ENCODE data around the gene ZNF692.
A peak's percentile ranks its signal among the peaks of the same experiment; 100 is the strongest.
"Not testable (repeated sequence)": the region's sequence is repeated elsewhere in the genome, so short reads cannot be mapped to it uniquely, and the experiment has no call there.

Gene ZNF692

DNA sequence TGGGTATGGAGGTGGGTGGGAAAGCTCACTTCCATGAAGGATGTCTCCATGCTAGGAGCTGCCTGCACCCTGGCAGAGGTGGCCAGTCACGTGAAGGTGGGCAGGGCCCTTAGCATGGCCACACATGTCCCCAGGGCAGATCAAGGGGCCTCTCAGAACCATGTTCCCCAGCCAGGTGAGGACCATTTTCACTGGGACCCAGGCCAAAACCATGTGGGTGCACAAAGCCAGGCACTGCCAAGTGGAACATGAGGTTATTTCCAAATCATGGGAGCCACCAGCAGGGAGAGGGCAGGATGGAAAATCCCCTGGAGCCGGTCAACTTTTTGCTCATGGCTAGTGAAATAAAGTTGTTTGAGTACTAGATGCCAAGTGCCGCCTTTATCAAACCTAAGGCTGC, 9.7 kb downstream of the ZNF692 start:
- DNase-seq (ENCODE audit: low spot score): no peak

DNA sequence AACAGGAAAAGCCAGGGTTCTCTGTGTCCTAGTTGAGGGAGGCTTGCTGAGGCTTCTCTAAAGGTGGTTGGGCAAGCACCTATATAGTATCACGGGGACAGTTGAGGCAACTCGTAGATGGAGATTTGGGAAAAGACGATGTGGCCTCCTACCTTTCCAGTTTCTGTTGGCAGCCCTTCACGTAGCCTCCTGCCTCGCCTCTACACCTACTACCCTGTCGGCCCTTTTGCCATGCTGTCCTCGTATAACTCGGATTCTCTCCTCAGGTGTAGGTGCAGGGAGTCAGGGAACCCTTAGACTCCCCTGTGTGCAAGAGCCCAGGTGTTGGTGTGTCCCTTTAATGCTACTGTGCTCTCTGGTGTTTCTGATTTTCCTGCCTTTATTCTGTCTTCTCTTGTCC, 10.3 kb downstream of the ZNF692 start:
- DNase-seq (ENCODE audit: low spot score): no peak

DNA sequence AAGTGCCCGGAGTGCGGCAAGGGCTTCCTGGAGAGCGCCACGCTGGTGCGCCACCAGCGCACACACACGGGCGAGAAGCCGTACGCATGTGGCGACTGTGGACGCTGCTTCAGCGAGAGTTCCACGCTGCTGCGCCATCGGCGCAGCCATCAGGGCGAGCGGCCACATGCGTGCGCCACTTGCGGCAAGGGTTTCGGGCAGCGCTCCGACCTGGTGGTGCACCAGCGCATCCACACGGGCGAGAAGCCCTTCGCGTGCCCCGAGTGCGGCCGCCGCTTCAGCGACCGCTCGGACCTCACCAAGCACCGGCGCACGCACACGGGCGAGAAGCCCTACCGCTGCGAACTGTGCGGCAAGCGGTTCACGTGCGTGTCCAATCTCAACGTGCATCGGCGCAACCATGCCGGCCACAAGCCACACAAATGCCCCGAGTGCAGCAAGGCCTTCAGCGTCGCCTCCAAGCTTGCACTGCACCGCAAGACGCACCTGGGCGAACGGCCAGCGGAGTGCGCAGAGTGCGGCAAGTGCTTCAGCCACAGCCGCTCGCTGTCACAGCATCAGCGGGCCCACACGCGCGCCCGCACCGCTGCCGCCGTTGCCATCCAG, 10.8 kb downstream of the ZNF692 start:
- DNase-seq (ENCODE audit: low spot score): no peak

DNA sequence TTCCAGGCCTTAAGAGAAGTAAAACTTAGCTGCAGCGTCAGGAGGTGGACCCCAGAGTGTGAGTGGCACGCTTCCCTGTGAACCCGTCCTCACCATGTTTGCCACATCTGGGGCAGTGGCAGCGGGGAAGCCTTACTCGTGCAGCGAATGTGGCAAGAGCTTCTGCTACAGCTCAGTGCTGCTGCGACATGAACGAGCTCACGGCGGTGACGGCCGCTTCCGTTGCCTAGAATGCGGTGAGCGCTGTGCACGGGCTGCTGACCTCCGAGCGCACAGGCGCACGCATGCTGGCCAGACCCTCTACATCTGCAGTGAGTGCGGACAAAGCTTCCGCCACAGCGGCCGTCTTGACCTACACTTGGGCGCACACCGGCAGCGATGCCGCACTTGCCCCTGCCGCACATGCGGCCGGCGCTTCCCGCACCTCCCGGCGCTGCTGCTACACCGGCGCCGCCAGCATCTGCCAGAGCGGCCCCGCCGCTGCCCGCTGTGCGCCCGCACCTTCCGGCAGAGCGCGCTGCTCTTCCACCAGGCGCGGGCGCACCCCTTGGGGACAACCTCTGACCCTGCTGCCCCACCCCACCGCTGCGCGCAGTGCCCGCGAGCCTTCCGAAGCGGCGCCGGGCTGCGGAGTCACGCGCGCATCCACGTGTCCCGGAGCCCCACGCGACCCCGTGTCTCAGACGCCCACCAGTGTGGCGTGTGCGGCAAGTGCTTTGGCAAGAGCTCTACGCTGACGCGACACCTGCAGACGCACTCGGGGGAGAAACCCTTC, 11.5 kb downstream of the ZNF692 start:
- no peak for DNase-seq (ENCODE audit: low spot score)

DNA sequence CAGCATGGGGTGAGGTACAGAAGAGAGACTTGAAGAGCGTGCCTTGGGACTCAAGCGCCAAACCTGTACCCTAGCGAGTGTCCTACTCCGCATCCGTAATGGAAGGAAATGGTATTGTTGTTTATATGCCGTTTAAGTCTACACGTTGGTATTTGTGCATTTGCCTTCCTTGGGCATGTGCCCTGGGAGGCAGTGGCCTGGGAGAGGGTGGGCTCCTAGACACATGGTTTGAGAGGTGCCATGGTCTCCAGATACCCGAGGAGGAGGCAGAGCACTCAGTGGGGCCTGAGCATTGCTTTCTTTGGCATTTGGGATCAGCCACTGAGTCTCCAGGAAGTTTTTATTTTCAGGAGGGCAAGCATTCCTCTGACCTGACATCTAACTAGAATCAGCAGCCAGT, 14.4 kb downstream of the ZNF692 start:
- no peak for DNase-seq (ENCODE audit: low spot score)

DNA sequence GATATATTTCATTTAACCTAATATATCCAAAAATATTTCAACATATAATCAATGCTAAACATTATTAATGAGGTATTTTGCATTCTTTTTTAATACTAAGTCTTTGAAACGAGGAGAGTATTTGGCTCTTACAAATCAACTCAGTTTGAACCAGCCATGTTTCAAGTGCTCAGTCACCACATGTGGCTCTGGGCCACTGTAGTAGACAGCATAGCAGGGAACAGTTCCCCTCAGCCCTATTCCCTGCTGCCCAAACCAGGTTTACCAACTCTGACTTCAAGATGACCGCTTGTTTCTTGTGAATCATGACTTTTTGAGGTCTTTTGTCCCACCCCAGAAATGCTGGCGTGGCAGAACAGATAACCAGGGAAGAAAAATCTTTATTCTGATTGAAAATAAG, 15.2 kb downstream of the ZNF692 start:
- DNase-seq (ENCODE audit: low spot score): no peak

DNA sequence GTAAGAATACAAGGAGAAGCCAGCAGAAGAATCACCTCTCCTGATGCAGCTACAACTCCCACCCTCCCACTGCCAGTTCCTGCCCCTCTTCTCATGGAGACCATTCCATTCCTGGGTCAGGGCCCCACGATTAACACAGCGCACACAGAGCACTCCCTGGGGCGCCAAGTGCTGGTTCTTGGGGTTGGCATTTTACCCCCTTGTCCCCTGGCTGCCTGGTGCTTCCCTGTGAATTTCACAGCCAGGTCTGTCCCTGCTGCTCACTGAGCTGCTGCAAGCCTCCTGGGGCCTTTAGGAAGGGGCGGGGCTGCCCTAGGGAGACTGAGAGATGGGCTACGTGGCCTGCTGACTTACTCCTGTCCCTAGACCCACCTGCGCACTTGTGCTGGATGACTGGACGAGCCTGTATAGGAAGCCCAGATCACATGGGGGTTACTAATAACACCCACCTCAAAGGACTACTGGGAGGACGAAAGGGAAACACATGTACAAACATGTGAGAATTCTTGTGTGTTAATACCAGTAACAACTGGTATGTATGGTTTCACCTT, 16.0 kb downstream of the ZNF692 start:
- no peak for DNase-seq (ENCODE audit: low spot score)

DNA sequence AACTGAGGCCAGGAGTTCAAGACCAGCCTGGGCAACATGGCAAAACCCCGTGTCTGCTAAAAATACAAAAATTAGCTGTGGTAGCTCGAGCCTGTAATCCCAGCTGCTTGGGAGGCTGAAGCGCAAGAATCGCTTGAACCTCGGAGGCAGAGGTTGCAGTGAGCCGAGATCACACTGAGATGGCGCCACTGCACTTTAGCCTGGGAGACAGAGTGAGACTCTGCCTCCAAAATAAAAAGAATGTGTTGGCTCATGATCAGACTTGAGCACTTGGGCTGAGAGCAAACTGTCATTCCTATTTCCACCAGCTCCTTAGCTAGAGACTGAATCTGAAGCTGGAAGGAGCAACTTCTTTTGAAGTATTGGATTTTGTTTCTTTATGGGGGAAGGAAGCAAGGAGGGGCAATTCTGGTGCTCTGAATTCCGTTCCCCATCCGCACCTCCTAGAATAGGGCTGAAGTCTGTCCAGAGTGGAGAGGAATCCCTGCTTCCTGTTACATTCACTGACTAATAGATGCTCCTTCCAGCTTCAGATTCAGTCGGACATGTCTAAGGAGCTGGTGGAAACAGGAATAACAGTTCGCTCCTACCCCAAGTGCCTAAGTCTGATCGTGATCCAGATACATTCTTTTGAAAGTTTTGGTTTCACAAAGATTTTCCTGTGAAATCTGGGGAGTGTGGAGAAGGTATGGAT, 17.0 kb downstream of the ZNF692 start:
- no peak for DNase-seq (ENCODE audit: low spot score)

DNA sequence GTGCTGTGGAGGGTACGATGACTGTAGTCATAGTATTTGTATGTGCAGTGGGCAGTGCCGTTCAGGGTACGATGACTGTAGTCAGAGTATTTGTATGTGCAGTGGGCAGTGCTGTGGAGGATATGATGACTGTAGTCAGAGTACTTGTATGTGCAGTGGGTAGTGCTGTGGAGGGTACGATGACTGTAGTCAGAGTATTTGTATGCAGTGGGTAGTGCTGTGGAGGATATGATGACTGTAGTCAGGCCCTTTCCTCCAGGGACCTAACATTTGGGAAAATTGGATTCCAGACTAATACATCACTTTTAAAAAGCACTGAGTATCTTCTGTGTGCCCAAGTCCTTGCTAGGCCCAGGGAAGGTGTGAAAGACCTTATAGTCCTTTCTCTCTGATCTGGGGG, 17.9 kb downstream of the ZNF692 start:
- DNase-seq (ENCODE audit: low spot score): no peak

DNA sequence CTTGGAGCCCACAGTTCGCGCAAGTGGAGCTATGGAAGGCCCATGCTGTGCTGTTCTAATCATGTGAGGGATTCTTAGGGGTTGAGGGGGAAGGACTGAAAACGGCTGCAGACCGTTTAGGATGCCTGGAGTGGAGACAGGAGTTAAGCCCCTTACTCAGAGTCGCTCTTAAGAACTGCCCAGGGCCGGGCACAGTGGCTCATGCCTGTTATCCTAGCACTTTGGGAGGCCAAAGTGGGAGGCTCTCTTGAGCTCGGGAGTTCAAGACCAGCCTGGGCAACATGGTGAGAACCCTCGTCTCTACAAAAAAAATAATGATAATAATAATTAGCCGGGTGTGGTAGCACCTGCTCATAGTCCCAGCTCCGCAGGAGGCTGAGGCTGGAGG, 19.7 kb downstream of the ZNF692 start:
- DNase-seq (ENCODE audit: low spot score): no peak

DNA sequence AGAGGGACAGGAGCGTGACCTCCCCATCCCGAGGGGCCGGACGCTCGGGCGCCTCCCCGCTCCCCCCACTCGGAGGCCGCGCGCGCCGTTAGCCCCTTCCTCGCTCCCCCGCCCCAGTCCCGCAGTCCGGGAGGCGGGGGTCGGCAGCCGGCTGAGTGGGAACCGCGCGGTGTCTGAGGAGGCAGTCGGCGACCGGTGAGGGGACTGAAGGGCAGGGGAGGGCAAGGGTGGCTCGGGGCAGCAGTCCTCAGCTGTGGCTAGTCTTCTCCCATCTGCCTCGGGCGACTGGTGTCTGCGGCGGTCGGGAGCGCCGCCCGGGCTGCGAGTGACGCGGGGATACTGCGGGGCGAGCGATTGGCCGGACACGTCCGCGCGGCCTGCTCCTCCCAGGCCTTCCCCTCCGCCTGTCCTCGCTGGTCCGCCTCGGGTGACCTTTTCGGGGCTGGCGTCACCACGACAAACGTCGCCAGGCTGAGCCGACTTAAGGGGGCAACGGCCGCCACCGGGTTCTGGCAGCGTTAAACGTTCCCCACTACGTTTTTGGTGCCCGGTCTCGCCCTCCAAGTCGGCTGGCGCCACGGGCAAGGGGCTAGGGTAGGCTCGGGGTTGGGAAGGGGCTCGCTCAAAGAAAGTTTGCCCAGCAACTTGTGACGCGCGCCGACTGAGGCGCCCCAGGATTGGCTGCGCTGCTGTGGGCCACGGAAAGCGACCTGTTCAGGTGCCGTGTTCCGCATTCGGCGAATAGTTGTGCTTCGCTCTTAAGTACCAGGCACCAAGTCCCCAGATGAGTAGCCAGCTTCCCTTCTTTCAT, 20.3 kb downstream of the ZNF692 start:
- DNase-seq (ENCODE audit: low spot score): peak; percentile 77

DNA sequence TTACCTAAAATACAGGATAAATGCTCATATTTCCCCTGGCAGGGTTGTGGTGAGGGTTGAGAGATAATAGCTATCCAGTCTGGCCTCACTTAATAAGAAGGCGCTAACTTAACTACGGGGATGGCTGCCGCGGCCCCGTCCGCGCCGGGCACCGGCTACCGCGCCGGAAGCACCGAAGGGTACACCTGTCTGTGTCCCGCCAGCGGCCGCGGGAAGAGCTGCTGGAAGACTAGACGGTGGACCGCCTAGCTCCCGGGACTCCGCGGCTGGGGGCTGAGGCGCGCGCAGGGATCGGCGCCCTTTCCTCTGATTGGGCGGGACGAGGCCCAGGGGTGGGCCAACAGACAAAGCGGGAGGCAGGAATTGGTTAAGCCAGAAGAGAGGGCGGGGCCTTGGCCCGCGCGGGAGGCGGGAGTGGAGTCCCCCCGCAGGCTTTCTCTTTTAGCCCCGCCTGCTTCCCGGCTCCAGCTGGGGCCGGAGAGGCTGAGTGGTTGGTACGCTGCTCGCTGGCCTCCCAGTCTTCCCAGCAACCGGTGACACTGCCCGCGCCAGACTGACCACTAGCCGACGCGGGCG, 21.0 kb downstream of the ZNF692 start, which contains the start of gene ZNF672:
Gene ZNF672 (plus strand): TSS at position 444 of the 576 bp plus-strand sequence. CDS start 9,051 bp downstream, outside the sequence.
- DNase-seq (ENCODE audit: low spot score): peak; percentile 98

DNA sequence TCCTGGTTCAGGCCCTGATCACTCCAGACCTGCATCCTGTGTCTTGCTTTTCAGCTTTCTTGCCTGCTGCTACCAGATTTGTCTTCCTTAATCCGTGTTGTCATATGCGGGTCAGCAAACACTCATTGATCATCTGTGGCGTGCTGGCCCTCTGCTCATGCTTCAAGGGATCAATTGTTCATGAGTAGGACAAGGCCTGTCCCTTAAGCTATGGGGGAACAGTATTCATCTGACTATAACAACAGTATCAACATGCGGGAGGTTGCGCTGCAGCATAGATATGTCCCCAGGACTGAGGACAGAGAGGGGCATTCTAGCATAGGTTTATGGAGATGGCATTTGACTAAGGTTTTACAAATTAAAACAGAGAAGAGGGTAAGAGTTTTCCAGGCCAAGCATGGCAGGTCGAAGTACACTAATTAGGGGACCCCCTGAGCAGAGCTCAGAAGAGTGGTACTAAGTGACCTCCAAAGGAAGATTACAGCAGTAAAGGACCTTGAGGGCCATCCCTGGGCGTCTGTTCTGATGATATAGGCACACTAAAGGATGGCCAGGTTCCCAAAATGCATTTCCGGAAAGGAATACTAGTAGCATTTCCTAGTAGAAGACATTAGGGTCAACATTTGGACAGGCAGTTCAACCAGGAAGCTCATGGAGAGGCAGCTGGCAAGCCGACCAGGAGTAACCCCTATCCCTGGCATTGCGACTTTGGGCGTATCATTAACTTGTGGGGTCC, 21.7 kb downstream of the ZNF692 start:
- DNase-seq (ENCODE audit: low spot score): no peak

DNA sequence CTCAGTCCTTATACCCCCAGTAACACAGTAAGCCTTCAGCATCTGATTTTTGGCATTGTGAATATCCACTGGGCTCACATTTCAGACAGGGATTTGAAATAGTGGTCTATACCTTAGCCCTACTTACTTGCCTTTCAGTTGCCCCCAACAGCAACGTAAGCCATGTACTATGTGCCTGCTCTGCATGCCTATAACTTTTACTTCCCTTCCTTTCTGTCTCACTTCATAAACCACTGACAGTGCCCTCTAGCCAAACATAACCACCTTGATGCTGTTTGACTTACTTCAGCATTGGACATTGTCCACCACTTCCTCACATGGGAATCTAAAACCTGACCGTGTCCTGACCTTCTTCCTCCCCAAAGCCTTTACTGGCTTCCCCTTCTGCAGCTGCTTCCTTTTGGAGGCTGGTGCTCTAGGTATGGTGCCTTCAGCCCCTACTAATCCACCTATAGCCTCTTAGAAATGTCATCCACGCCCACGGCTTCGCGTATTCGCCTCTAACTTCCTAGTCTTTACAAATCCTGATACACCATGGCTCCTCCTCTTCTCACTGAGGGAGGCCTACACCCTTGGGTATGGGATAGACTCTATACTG, 24.4 kb downstream of the ZNF692 start:
- no peak for DNase-seq (ENCODE audit: low spot score)

DNA sequence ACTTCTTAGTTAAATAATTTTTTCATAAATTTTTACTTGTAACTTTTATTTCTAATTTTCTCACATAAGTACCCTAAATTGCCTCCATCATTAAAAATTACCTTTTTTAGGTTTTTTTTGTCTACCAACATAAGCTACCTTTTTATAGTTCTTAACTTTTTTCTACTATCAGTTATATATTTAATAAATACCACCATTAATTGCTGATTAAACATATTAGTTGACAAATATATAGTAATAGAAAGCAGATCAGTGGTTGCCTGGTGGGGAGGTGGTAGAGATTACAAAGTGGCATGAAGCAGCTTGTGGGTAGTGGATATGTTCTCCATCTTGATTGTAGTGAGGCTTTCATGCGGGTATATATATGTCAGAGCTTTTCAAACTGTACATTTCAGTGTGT, 27.0 kb downstream of the ZNF692 start:
- DNase-seq (ENCODE audit: low spot score): no peak

DNA sequence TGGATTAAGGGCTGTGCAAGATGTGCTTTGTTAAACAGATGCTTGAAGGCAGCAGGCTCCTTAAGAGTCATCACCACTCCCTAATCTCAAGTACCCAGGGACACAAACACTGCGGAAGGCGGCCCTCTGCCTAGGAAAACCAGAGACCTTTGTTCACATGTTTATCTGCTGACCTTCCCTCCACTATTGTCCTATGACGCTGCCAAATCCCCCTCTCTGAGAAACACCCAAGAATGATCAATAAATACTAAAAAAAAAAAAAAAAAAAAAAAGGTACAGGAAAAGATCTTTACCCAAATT, 28.2 kb downstream of the ZNF692 start:
- DNase-seq (ENCODE audit: low spot score): not testable (repeated sequence)

DNA sequence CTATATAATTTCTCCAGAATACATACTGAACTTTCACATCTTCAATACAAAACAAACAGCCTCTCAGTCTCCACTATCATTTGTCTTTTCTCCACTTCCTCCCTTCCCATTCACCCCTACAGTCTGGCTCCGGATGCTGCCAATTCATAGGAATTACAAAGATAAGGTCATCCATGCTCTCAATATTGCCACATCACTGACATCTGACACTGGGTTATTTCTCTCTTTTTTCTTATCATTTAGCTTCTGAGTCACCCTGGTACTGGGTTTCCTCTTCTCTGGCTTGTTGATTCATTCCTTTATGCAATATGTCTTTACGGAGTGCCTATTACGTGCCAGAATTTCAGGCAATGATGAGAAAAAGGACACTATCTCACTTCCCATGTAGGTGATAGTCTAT, 30.0 kb downstream of the ZNF692 start:
- no peak for DNase-seq (ENCODE audit: low spot score)

DNA sequence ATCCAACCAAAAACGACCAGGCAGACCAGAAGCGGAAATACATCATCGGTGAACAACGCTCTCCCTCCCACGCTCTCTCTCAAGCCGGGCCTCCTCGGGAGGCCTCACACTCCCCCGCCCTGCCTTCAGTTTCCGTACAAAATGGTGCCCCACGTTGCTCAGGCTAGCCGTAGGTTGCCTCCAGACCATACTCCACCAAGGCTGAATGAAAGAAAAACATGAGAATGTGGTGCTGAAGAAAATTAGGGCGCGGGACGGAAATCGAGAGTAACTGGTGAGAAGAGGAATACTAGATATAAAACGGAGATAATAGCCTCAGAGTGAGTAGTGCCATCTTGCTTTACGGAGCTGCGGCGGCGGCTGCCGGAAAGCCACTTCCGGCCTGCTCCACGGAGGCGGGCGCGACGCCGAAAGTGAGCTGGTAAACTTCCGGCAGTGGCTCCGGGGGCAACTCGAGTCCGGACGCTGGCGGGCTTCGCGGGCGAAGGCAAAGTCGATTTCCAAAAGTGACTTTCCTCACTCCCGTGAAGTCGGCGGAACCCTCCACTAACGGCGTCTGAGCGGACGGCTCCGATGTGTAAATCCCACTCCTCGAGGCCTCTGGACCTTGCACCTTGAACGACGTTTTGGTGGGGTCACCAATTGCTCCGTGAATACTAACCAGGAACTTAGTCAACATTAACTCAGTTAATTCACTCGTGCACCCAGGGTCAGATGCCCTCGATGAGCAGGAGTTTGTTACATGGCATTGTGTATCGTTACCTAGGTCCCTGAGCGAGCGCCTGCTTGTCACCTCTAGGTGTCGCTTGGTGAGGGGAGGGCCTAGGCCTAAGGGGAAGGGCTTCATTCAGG, 32.8 kb downstream of the ZNF692 start, which contains the start of gene SH3BP5L:
Gene SH3BP5L (minus strand): TSS at position 7 of the 852 bp plus-strand sequence. CDS start 980 bp downstream, outside the sequence.
- DNase-seq (ENCODE audit: low spot score): peak; percentile 95

DNA sequence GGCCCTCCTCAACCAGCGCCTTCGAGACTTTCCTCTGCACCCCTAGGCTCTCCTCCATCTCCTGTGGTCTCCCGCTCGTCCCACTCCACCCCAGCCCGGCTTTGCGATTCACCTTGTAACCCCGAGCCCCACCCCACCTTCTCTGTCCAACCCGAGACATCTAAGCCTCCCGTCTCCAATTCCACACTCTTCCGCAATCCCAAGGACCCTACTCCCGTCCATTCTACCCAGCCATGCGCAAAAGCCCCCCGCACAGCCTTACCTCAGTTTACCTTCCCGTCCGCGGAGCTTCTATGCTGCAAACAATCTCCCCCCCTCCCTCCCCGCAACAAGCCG, 33.3 kb downstream of the ZNF692 start:
- DNase-seq (ENCODE audit: low spot score): no peak

DNA sequence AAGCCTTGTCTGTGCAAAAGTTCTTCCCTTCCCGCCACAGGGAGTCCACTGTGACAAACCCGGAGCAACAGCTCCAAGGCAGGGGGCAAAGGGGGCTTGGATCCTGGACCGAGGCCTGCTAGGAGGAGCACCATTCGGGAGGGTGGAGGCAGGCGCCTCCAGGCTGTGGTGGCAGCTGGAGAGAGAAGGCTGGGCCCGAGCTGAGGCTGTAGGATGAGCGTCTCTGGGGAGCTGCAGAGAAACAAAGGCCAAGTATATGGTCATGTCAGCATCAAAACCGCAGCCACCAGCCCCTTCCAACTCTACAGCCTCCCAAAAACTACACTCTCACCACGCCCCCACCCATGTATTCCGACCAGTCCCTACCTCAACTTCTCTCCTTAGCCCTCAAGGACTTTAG, 33.7 kb downstream of the ZNF692 start:
- no peak for DNase-seq (ENCODE audit: low spot score)
